Esophagus squamous epithelium (tissue), 4 donors: ENCODE data around the gene GRK6.

Experiments
- POLR2A ChIP-seq, 4 donors: fragments of 450-650 bp; IDR thresholded peaks; one replicate each; pipeline ENCODE4 v1.6.1; 2017; ENCODE audit warnings: antibody characterized with exemption in 4 of 4, mild to moderate bottlenecking in 4 of 4, moderate library complexity in 3 of 4
- TF ChIP-seq, protein P1 (sequence below), 6 experiments: fragments of 450-650 bp in 4 of 6; fragments of 200-600 bp in 2 of 6; sonication (generic) in 2 of 6; IDR thresholded peaks; one replicate each; pipeline ENCODE4 v1.5.1; 2016 to 2019; ENCODE audit warnings: antibody characterized with exemption in 6 of 6, mild to moderate bottlenecking in 4 of 6, moderate library complexity in 4 of 6

DNA sequence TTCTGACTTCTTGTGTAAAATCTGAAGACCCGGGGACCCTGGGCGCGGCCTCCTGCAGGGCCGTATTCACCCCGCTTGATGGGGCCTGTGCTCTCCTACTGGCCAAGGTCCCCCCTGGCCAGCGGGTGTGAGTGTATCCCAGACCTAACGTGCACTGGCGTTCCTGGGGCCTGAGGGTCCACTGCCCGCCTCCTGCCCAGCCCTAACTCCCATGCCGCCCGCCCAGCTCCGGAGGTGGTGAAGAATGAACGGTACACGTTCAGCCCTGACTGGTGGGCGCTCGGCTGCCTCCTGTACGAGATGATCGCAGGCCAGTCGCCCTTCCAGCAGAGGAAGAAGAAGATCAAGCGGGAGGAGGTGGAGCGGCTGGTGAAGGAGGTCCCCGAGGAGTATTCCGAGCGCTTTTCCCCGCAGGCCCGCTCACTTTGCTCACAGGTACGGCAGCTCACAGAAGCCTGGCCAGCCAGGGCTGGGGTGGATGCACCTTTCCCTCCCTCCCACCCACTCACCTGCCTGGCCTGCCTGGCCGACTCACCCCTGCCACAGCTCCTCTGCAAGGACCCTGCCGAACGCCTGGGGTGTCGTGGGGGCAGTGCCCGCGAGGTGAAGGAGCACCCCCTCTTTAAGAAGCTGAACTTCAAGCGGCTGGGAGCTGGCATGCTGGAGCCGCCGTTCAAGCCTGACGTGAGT, 9.5 kb downstream of the GRK6 start:
- TF ChIP-seq, protein P1, sequence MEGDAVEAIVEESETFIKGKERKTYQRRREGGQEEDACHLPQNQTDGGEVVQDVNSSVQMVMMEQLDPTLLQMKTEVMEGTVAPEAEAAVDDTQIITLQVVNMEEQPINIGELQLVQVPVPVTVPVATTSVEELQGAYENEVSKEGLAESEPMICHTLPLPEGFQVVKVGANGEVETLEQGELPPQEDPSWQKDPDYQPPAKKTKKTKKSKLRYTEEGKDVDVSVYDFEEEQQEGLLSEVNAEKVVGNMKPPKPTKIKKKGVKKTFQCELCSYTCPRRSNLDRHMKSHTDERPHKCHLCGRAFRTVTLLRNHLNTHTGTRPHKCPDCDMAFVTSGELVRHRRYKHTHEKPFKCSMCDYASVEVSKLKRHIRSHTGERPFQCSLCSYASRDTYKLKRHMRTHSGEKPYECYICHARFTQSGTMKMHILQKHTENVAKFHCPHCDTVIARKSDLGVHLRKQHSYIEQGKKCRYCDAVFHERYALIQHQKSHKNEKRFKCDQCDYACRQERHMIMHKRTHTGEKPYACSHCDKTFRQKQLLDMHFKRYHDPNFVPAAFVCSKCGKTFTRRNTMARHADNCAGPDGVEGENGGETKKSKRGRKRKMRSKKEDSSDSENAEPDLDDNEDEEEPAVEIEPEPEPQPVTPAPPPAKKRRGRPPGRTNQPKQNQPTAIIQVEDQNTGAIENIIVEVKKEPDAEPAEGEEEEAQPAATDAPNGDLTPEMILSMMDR (IDR thresholded peaks at IDR 0.05): no peak
- no peak for TF ChIP-seq POLR2A (IDR thresholded peaks at IDR 0.05)
